Adrenal gland (tissue), 12 donors: ENCODE results near the gene ATP4B. TPM values are rescaled to one million over a fixed set of nuclear protein-coding genes. Genes with fewer than 3 reads are reported as not detected.
A peak's percentile ranks its signal among the peaks of the same experiment; 100 is the strongest.

ENCODE experiments used
- DNase-seq, 7 donors: peaks; one replicate each; pipeline ENCODE4 v3.0.0-alpha.2; 2019 to 2020
- H3K27ac ChIP-seq, 5 donors: fragments of 200-600 bp; sonication (generic) in 4 of 5; 1 replicate in 3 of 5; 2 replicates in 2 of 5; pipeline versions ENCODE4 v1.5.1 to v1.8.0; 2016 to 2020; ENCODE audit warnings: mild to moderate bottlenecking in 1 of 5
- H3K27me3 ChIP-seq: fragments of 200-600 bp; 2 replicates; pipeline ENCODE4 v1.8.0; 2021
- H3K36me3 ChIP-seq, 2 donors: fragments of 200-600 bp; replicated peaks in 1 of 2; 1 replicate in 1 of 2; 2 replicates in 1 of 2; pipeline versions ENCODE4 v1.5.1 to v1.8.0; 2018 to 2022
- H3K4me1 ChIP-seq, 2 donors: fragments of 200-600 bp; replicated peaks in 1 of 2; 1 replicate in 1 of 2; 2 replicates in 1 of 2; pipeline versions ENCODE4 v1.5.1 to v1.8.0; 2018 to 2021
- H3K4me3 ChIP-seq, 4 donors: fragments of 200-600 bp; sonication (generic) in 3 of 4; one replicate each; pipeline ENCODE4 v1.5.1; 2016 to 2018
- H3K9me3 ChIP-seq, 3 donors: fragments of 200-600 bp; sonication (generic) in 1 of 3; replicated peaks in 1 of 3; 1 replicate in 2 of 3; 2 replicates in 1 of 3; pipeline versions ENCODE4 v1.5.1 to v1.8.0; 2016 to 2021
- POLR2A ChIP-seq, 2 donors: fragments of 450-650 bp; IDR thresholded peaks; one replicate each; pipeline ENCODE4 v1.6.1; 2017; ENCODE audit warnings: antibody characterized with exemption in 2 of 2, mild to moderate bottlenecking in 2 of 2, moderate library complexity in 1 of 2
- WGBS, 4 donors: extraction: QIAGEN DNeasy Blood & Tissue Kit in 2 of 4; methylation state at CpG; one replicate each; pipeline versions ENCODE4 v1.1.5 to v1.1.7; 2013 to 2017; 5-methylcytosine and 5-hydroxymethylcytosine counted together
- intact Hi-C, 2 donors: fragments of 100-400 bp; cut with DNase I; formaldehyde crosslinking; loops; one replicate each; pipeline versions ENCODE4 v1.14.1 to v1.15.0; 2022 to 2023
- polyA plus RNA-seq, 3 donors: library from polyadenylated mRNA; stranded (reverse); fragments of 200-250 nt in 2 of 3; fragments of 350-450 nt in 1 of 3; fragmentation: Illumina TruSeq in 1 of 3; extraction: RNeasy Lipid Tissue Mini Kit (QIAGEN cat#74804) in 1 of 3; gene quantifications; one replicate each; pipeline ENCODE4 v1.2.3, GENCODE V29; 2013 to 2014
- total RNA-seq, 9 donors: library from RNA; depleted of rRNA in 4 of 9; stranded (reverse); fragments of >200 nt in 4 of 9; fragments of 120-200 nt in 1 of 9; fragmentation: NEBNext Ultra II Directional in 1 of 9; extraction: Animal tissue kit (Norgen Biotek cat#: 25700) in 1 of 9; gene quantifications; one replicate each; pipeline versions ENCODE4 v1.1.0 to v1.2.4, GENCODE V29; 2013 to 2023
- TF ChIP-seq, protein P1 (sequence below), 6 experiments: fragments of 450-650 bp in 4 of 6; fragments of 200-600 bp in 2 of 6; sonication (generic) in 1 of 6; IDR thresholded peaks; 1 replicate in 5 of 6; 2 replicates in 1 of 6; pipeline versions ENCODE4 v1.5.1 to v1.8.0; 2016 to 2021; ENCODE audit warnings: antibody characterized with exemption in 6 of 6, mild to moderate bottlenecking in 2 of 6, moderate library complexity in 1 of 6
- donor health status: healthy with polysubstance abuse.
- donor health status: Bipolar disorder and iron deficiency.
- donor health status: DM: yes; HTN: yes; CAD: no.
- donor health status: DM: no; HTN: no; CAD: no.
- donor health status: DM: no; HTN: no; CAD: no.
- donor health status: DM: yes; HTN: yes; CAD: no.

ATP4B gene
- total and polyA plus RNA-seq, 12 donors, result 0.17 TPM; not detected in 11

DNA sequence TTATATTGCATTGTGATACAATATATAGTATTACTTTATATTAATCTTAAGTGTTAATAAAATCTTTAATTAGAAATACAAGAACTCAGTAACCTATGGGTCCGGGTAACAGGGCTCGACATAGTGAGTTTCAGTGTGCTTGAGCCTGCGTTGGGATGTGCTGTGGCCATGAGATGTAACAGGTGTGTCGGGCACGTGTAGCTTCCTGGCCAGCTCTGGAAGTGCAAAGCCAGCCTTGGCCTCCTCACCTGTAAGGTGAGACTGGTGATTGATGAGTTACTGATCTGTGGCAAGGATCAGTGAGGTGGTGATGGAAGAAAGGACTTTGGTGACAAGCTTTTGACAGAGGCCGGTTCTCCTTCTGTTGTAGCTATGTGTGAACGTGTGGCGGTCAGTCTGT is 19.2 kb downstream of the ATP4B start:
- Histone ChIP-seq H3K27ac (no peak overlapping the region), H3K27me3 (no peaks in the 10 kb centered on the region), H3K9me3 (no peaks in the 10 kb centered on the region), H3K4me1 (no peaks in the 10 kb centered on the region), H3K36me3 (peaks cover 0 to 45% of the 10 kb centered on the region in 2 donors), H3K4me3 (no peak overlapping the region)
- TF ChIP-seq POLR2A (IDR thresholded peaks at IDR 0.05), result no peak
- DNase-seq, result peak in 2 of 7 donors; percentile 2 to 5
- WGBS, 4 donors, result 89 to 99% (median 96%) methylated on average over 8 of the region's 8 CpGs
- intact Hi-C loops, result no loop called here

DNA sequence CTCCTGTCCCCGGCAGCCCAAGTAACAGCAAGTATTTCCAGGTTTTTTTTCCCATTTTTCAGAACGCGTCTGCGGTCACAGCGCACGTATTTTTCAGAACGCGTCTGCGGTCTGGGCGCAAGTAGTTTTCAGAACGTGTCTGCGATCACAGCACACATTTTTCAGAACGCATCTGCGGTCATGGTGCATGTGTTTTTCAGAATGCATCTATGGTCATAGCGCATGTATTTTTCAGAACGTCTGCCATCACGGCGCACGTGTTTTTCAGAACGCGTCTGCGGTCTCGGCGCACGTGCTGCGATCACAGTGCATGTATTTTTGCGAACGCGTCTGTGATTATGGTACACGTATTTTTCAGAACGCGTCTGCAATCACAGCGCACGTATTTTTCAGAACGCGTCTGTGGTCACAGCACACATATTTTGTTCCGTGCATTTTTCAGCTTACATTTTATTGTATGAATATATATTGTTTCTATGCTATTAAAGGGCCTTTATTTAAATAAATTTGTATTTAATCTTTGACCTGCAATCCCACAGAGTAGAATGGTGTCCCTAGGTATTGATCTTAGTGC is 19.7 kb downstream of the ATP4B start:
- 96 to 98% (median 97%) methylated on average over 37 of the region's 37 CpGs for WGBS, 4 donors
- no peaks in the 10 kb centered on the region for H3K9me3 ChIP-seq
- H3K27me3 ChIP-seq, result no peaks in the 10 kb centered on the region
- intact Hi-C loops, result no loop called here
- no peak overlapping the region for H3K27ac ChIP-seq
- H3K4me3 ChIP-seq, result no peak overlapping the region
- peaks cover 0 to 51% of the 10 kb centered on the region in 2 donors for H3K36me3 ChIP-seq
- DNase-seq, result peak in 2 of 7 donors; percentile 0 to 7
- H3K4me1 ChIP-seq, result no peaks in the 10 kb centered on the region
- TF ChIP-seq, protein P1, sequence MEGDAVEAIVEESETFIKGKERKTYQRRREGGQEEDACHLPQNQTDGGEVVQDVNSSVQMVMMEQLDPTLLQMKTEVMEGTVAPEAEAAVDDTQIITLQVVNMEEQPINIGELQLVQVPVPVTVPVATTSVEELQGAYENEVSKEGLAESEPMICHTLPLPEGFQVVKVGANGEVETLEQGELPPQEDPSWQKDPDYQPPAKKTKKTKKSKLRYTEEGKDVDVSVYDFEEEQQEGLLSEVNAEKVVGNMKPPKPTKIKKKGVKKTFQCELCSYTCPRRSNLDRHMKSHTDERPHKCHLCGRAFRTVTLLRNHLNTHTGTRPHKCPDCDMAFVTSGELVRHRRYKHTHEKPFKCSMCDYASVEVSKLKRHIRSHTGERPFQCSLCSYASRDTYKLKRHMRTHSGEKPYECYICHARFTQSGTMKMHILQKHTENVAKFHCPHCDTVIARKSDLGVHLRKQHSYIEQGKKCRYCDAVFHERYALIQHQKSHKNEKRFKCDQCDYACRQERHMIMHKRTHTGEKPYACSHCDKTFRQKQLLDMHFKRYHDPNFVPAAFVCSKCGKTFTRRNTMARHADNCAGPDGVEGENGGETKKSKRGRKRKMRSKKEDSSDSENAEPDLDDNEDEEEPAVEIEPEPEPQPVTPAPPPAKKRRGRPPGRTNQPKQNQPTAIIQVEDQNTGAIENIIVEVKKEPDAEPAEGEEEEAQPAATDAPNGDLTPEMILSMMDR (IDR thresholded peaks at IDR 0.05), result no peak
- no peak for TF ChIP-seq POLR2A (IDR thresholded peaks at IDR 0.05)

DNA sequence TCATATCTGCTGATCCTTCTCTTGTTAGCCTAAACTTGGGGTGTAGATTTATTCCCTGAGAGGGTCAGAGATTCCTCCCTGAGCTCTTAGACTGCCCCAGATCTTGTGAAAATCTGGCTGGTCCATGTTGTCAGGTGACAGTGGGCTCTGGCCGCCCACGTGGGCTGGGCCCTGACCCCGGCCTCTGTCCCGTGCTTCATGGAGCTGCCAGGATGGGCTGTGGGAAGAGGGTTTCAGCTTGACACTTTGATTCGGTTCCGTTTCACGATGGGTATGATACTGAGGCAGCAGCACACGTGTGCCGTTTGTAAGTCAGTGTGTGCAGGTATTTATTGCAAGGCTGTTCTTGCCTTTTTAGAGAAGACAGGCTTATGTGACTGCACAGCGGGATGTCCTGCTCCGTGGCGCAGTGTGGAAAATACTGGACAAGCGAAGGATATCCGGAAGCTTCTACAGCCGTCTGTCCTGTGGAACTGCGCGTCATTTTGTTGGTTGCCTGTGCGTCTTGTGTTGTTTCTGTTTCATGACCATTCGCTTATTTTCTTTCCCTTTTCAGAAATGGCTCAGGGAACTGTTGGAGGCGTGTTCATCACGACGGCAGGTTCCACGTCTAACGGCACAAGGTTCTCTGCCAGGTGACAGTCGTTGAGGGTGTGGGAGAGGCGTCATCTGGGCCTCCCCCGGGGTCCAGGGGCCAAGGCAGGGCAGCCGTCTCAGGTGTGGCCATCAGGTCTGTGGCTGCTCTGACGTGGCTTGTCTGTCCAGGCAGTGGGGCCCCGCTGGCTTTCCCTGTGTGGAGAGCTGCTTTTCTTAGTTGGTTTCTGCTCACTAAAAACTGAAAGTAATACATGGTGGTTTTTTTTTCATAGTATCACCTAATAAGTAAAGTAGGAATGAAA is 20.5 kb downstream of the ATP4B start:
- no peaks in the 10 kb centered on the region for H3K4me1 ChIP-seq
- H3K4me3 ChIP-seq, result no peak overlapping the region
- no peaks in the 10 kb centered on the region for H3K27me3 ChIP-seq
- TF ChIP-seq, protein P1 (IDR thresholded peaks at IDR 0.05), result no peak
- TF ChIP-seq POLR2A (IDR thresholded peaks at IDR 0.05), result no peak
- DNase-seq, result peak in 3 of 7 donors; percentile 3 to 8 (median 7)
- no peaks in the 10 kb centered on the region for H3K9me3 ChIP-seq
- WGBS, 4 donors, result 93 to 97% (median 95%) methylated on average over 28 to 30 of the region's 30 CpGs
- H3K36me3 ChIP-seq, result peaks cover 0 to 53% of the 10 kb centered on the region in 2 donors
- intact Hi-C loops, result no loop called here
- H3K27ac ChIP-seq, result no peak overlapping the region

DNA sequence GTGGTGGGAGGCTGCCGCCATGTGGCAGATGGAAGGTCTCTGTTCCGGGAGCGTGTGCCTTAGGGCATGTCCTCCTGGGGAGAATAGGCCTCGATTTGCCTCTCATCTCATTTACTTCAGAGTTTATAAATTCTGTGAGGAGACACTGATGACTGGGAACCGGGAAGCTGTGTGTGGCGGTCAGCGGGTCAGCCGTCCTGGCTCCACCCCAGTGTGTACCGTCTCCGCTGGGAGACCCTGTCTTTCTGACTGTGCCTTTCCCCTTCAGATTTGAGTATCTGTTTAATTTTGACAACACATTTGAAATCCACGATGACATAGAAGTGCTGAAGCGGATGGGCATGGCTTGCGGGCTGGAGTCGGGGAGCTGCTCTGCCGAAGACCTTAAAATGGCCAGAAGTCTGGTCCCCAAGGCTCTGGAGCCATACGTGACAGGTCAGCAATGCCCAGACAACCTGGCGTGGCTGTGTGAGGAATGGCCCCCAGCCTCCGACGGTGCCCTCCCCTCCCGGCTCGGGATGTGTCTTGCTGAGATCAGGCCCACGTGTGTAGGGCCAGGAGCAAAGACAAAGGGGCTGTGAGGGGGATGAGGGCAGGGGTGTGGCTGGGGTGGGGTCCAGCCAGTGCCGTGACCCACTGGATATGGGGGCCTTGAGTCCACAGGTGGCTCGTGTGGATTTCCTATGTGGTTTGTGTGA is 21.6 kb downstream of the ATP4B start:
- intact Hi-C loops, result no loop called here
- Histone ChIP-seq H3K27me3 (no peaks in the 10 kb centered on the region), H3K36me3 (peaks cover 0 to 59% of the 10 kb centered on the region in 2 donors), H3K27ac (no peak overlapping the region), H3K4me3 (no peak overlapping the region), H3K4me1 (no peaks in the 10 kb centered on the region), H3K9me3 (no peaks in the 10 kb centered on the region)
- TF ChIP-seq, protein P1 (IDR thresholded peaks at IDR 0.05), result no peak
- TF ChIP-seq POLR2A (IDR thresholded peaks at IDR 0.05), result no peak
- peak in 1 of 7 donors; percentile 5 for DNase-seq
- WGBS, 4 donors, result 93 to 97% (median 95%) methylated on average over 17 to 24 of the region's 24 CpGs
